CD4-positive, alpha-beta T cell treated with Interleukin-6 for 4 hours (primary cell): ENCODE data around the gene AADACL3.
"Not testable (repeated sequence)": the region's sequence is repeated elsewhere in the genome, so short reads cannot be mapped to it uniquely, and the experiment has no call there.

Experiments
- DNase-seq: peaks from one replicate; pipeline ENCODE4 v3.0.0-alpha.2; 2020; ENCODE audit warnings: mixed read lengths

AADACL3 gene

GRCh38 chr1:12715896-12716437 lies at the start of gene AADACL3:
Gene AADACL3, plus strand, starts transcription at chr1:12716110. Its CDS starts 67 bp downstream, at chr1:12716177.
- DNase-seq, result no peak

GRCh38 chr1:12666141-12666735 lies 49.7 kb upstream of the AADACL3 start:
- no peak for DNase-seq

- DNase-seq, result no peak
Observed at GRCh38 chr1:12669529-12670068, 46.3 kb upstream of the AADACL3 start.

GRCh38 chr1:12674358-12674757 lies 41.6 kb upstream of the AADACL3 start:
- no peak for DNase-seq

GRCh38 chr1:12676122-12676521 lies 39.8 kb upstream of the AADACL3 start:
- DNase-seq, result not testable (repeated sequence)

- no peak for DNase-seq
Observed at GRCh38 chr1:12677565-12677964, 38.3 kb upstream of the AADACL3 start.

- no peak for DNase-seq
Observed at GRCh38 chr1:12678350-12678749, 37.6 kb upstream of the AADACL3 start.

- no peak for DNase-seq
Observed at GRCh38 chr1:12678820-12679219, 37.1 kb upstream of the AADACL3 start.

GRCh38 chr1:12690156-12690555 lies 25.8 kb upstream of the AADACL3 start:
- no peak for DNase-seq

GRCh38 chr1:12692967-12693782 lies 22.7 kb upstream of the AADACL3 start:
- DNase-seq, result no peak

- no peak for DNase-seq
Observed at GRCh38 chr1:12696658-12697057, 19.3 kb upstream of the AADACL3 start.

- DNase-seq, result no peak
Observed at GRCh38 chr1:12697397-12697796, 18.5 kb upstream of the AADACL3 start.

GRCh38 chr1:12703821-12704451 lies 12.0 kb upstream of the AADACL3 start:
- no peak for DNase-seq

GRCh38 chr1:12706061-12706460 lies 9.8 kb upstream of the AADACL3 start:
- DNase-seq, result no peak

GRCh38 chr1:12708396-12709090 lies 7.4 kb upstream of the AADACL3 start:
- DNase-seq, result no peak

- DNase-seq, result no peak
Observed at GRCh38 chr1:12709091-12709491, 6.8 kb upstream of the AADACL3 start.

- no peak for DNase-seq
Observed at GRCh38 chr1:12709696-12710095, 6.2 kb upstream of the AADACL3 start.

- DNase-seq, result no peak
Observed at GRCh38 chr1:12711536-12711935, 4.4 kb upstream of the AADACL3 start.

GRCh38 chr1:12712076-12712475 lies 3.8 kb upstream of the AADACL3 start:
- DNase-seq, result no peak

- no peak for DNase-seq
Observed at GRCh38 chr1:12712929-12713328, 3.0 kb upstream of the AADACL3 start.

- not testable (repeated sequence) for DNase-seq
Observed at GRCh38 chr1:12713651-12714050, 2.3 kb upstream of the AADACL3 start.

GRCh38 chr1:12714710-12715475 lies 1.0 kb upstream of the AADACL3 start:
- no peak for DNase-seq
